ENCODE results near the gene ARHGEF28.

The ARHGEF28 gene

DNA sequence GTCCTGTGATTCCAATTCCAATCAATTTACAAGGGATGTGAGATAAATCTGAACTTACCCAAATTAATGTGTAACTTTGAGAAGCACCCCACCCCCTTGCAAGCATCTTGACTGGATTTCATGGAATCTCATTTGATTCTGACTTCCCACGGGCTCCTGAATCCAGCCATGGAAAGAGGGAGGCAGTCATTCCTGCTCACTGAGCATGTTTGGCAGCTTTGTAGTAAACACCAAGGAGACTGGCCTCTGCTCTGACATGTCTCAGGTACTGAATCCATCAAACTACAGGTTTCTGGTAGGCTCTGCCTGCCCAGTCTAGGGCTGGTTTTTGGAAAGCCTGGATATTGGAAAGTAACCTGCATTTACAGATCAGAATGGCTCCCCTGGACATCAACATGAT lies 357.6 kb downstream of the ARHGEF28 start:
- in situ Hi-C loops (cut with MboI; ENCODE audit: low sequenced_read_pairs): no loop called here

DNA sequence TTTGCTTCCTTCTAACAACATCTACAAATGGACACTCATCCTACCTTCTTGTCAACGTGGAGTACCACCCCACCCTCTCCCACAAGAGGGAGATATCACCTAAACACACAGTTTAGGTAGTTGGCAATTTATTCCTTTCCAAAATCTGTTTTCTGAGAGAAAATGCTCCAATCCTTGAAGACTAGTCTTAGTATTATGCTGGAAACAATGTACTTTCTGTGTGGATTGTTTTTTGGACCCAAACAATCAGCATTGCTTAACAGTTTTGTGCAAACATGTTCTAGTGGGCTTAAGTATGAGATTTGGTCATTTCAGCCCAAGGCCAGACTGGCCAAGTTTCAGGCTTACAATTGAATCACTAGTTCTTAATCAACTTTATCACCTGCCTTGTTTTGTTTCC lies 359.1 kb downstream of the ARHGEF28 start:
- in situ Hi-C loops (cut with MboI; ENCODE audit: low sequenced_read_pairs): no loop called here

DNA sequence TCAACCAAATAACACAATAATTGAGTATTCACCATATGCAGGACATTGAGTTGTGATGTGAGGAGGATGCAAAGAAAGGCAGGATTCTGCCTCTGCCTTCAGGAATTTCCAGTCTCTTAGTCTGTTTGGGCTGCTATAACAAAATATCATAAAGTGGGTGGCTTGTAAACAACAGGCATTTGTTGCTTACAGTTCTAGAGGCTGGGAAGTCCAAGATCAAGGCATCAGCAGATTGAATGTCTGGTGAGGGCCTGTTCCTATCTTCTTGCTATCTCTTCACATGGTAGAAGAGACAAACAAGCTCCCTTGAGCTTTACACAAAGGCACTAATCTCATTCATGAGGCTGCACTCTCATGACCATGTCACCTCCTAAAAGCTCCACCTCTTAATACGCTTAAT lies 360.7 kb downstream of the ARHGEF28 start:
- in situ Hi-C loops (cut with MboI; ENCODE audit: low sequenced_read_pairs): no loop called here

GRCh38 chr5:73987915-73988314 lies 361.9 kb downstream of the ARHGEF28 start:
- in situ Hi-C loops (cut with MboI; ENCODE audit: low sequenced_read_pairs): no loop called here

- in situ Hi-C loops (cut with MboI; ENCODE audit: low sequenced_read_pairs): no loop called here
Observed at GRCh38 chr5:73989956-73990355, 364.0 kb downstream of the ARHGEF28 start.

Measured in HL-60/S4 treated with phorbol 12-myristate 13-acetate at 8.2 ng/mL for 4 days and 3 days (cell line).